Measurements from ENCODE around the gene PKD2L1.
"Not testable (repeated sequence)": the region's sequence is repeated elsewhere in the genome, so short reads cannot be mapped to it uniquely, and the experiment has no call there.

Gene PKD2L1

GRCh38 chr10:100330079-100330478 lies at the start of gene PKD2L1:
TSS of gene PKD2L1 (minus strand) at chr10:100330228. CDS start at chr10:100330103, 125 bp downstream.
- no peak for DNase-seq

- no peak for DNase-seq
Observed at GRCh38 chr10:100377830-100378229, 47.8 kb upstream of the PKD2L1 start.

GRCh38 chr10:100376656-100377055 lies 46.6 kb upstream of the PKD2L1 start:
- not testable (repeated sequence) for DNase-seq

- not testable (repeated sequence) for DNase-seq
Observed at GRCh38 chr10:100374677-100375353, 44.8 kb upstream of the PKD2L1 start.

- no peak for DNase-seq
Observed at GRCh38 chr10:100374200-100374655, 44.2 kb upstream of the PKD2L1 start.

- peak; percentile 83 for DNase-seq
Observed at GRCh38 chr10:100373298-100374199, 43.5 kb upstream of the PKD2L1 start.

GRCh38 chr10:100372415-100373297 lies 42.6 kb upstream of the PKD2L1 start:
- DNase-seq = no peak

GRCh38 chr10:100371482-100372027 lies 41.5 kb upstream of the PKD2L1 start:
- DNase-seq = no peak

GRCh38 chr10:100370714-100371481 lies 40.9 kb upstream of the PKD2L1 start:
- DNase-seq = no peak

- DNase-seq = no peak
Observed at GRCh38 chr10:100368721-100369120, 38.7 kb upstream of the PKD2L1 start.

- no peak for DNase-seq
Observed at GRCh38 chr10:100364735-100365391, 34.8 kb upstream of the PKD2L1 start.

- DNase-seq = no peak
Observed at GRCh38 chr10:100364175-100364574, 34.1 kb upstream of the PKD2L1 start.

- no peak for DNase-seq
Observed at GRCh38 chr10:100362570-100363496, 32.8 kb upstream of the PKD2L1 start.

- no peak for DNase-seq
Observed at GRCh38 chr10:100360234-100360633, 30.2 kb upstream of the PKD2L1 start.

- DNase-seq = no peak
Observed at GRCh38 chr10:100359529-100360150, 29.6 kb upstream of the PKD2L1 start.

GRCh38 chr10:100359030-100359432 lies 29.0 kb upstream of the PKD2L1 start:
- DNase-seq = no peak

GRCh38 chr10:100357059-100357858 lies 27.2 kb upstream of the PKD2L1 start:
- no peak for DNase-seq
